Esophagus muscularis mucosa (tissue), 3 donors: ENCODE data around the gene COL4A1.

Experiments
- CTCF ChIP-seq, 3 experiments: fragments of 200-600 bp in 2 of 3; fragments of 450-650 bp in 1 of 3; sonication (generic) in 2 of 3; IDR thresholded peaks; one replicate each; pipeline ENCODE4 v1.5.1; 2017 to 2019; ENCODE audit warnings: antibody characterized with exemption in 3 of 3, mild to moderate bottlenecking in 2 of 3, moderate library complexity in 1 of 3
- POLR2A ChIP-seq: fragments of 450-650 bp; IDR thresholded peaks from one replicate; pipeline ENCODE4 v1.6.1; 2017; ENCODE audit warnings: antibody characterized with exemption, moderate library complexity, mild to moderate bottlenecking, low read depth

GRCh38 chr13:110299283-110299840, 7.6 kb downstream of the COL4A1 start:
- TF ChIP-seq CTCF (IDR thresholded peaks at IDR 0.05) (no peak), POLR2A (no peak)
